ENCODE data around the gene ANXA5.

DNA sequence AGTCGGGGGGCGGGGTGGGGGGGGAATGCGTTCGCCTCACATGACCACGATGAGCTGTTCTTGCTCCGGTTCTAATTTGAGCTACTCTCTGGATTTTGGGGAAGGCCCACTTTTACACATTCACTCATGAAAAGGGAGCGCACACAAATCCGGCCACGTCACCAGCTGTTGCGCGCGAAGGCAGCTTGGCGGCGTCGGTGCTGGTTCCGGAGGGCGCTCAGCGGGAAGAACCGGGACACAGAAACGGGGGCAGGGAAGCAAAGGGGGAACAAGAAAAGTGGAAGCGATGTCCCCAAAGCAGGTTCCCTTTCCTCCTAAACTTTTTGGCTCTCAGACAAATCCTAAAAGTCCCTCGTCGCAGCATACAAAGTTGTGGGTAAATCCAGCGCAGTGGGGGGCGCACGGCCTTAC is 605 bp downstream of the ANXA5 start:
- TF ChIP-seq CTCF (conservative IDR thresholded peaks at IDR 0.05) (no peak), EZH2 (IDR thresholded peaks at IDR 0.05; ENCODE audit: low read depth) (no peak)

All from PC-9 (cell line).